Esophagus muscularis mucosa (tissue), 4 donors: ENCODE measurements around the gene RELCH. TPM values are rescaled to one million over a fixed set of nuclear protein-coding genes. Genes with fewer than 3 reads are reported as not detected.

Experiments used
- DNase-seq: peaks from one replicate; pipeline ENCODE4 v3.0.0-alpha.2; 2017; ENCODE audit errors: extremely low spot score
- H3K27ac ChIP-seq, 4 donors: fragments of 200-600 bp; sonication (generic); replicated peaks in 1 of 4; 1 replicate in 3 of 4; 2 replicates in 1 of 4; pipeline ENCODE4 v1.5.1; 2016 to 2019; ENCODE audit warnings: mild to moderate bottlenecking in 1 of 4
- H3K27me3 ChIP-seq, 4 donors: fragments of 200-600 bp; sonication (generic); one replicate each; pipeline versions ENCODE4 v1.5.1 to v1.6.0; 2016 to 2019
- H3K36me3 ChIP-seq, 4 donors: fragments of 200-600 bp; sonication (generic); one replicate each; pipeline ENCODE4 v1.5.1; 2016 to 2019
- H3K4me1 ChIP-seq, 4 donors: fragments of 200-600 bp; sonication (generic); one replicate each; pipeline ENCODE4 v1.5.1; 2016 to 2019
- H3K4me3 ChIP-seq, 4 donors: fragments of 200-600 bp; sonication (generic); 1 replicate in 2 of 4; 2 replicates in 2 of 4; pipeline ENCODE4 v1.5.1; 2016 to 2019; ENCODE audit warnings: mild to moderate bottlenecking in 4 of 4, moderate library complexity in 1 of 4
- H3K9me3 ChIP-seq, 4 donors: fragments of 200-600 bp; sonication (generic); 1 replicate in 3 of 4; 2 replicates in 1 of 4; pipeline ENCODE4 v1.5.1; 2016 to 2019
- EP300 ChIP-seq: sonication (generic); formaldehyde crosslinking; IDR thresholded peaks from one replicate; pipeline ENCODE4 v1.6.1; 2017; ENCODE audit warnings: antibody characterized with exemption
- POLR2A ChIP-seq: fragments of 450-650 bp; IDR thresholded peaks from one replicate; pipeline ENCODE4 v1.6.1; 2017; ENCODE audit warnings: antibody characterized with exemption, moderate library complexity, mild to moderate bottlenecking, low read depth
- POLR2AphosphoS5 ChIP-seq, 2 donors: sonication (generic); formaldehyde crosslinking; IDR thresholded peaks; one replicate each; pipeline ENCODE4 v1.6.1; 2017; ENCODE audit warnings: antibody characterized with exemption in 2 of 2
- WGBS: methylation state at CpG from one replicate; pipeline ENCODE4 v1.1.5; 2018; 5-methylcytosine and 5-hydroxymethylcytosine counted together
- intact Hi-C: fragments of 100-400 bp; cut with DNase I; formaldehyde crosslinking; loops from one replicate; pipeline ENCODE4 v1.15.1; 2023
- total RNA-seq, 4 donors: library from RNA; depleted of rRNA; stranded (reverse); fragments of >200 nt; gene quantifications; one replicate each; pipeline versions ENCODE4 v1.1.0 to v1.2.1, GENCODE V29; 2016
- TF ChIP-seq, protein P1 (sequence below), 3 experiments: fragments of 200-600 bp in 2 of 3; fragments of 450-650 bp in 1 of 3; sonication (generic) in 2 of 3; IDR thresholded peaks; one replicate each; pipeline ENCODE4 v1.5.1; 2017 to 2019; ENCODE audit warnings: antibody characterized with exemption in 3 of 3, mild to moderate bottlenecking in 2 of 3, moderate library complexity in 1 of 3

Gene RELCH
- total RNA-seq, 4 donors from 2014 or later, result 15.9 to 17.9 (median 17.5) TPM

DNA sequence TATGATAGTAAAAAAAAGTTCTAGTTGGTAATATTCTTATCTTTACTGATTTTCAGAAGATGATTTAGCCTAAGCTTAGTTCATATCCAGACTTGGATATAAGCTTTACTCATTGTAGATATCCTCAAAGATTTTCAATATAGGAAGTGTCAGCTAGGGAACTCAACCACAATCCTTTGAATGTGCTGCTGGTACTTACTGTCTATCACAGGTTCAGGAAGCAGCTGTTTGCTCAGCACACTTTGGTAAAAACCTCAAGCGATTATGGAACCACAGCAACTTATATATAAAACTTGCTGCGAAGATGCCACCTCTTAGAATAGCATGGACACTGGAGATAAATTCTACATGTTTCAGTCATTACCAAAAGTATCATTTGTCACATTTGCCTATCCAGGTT is 77.9 kb downstream of the RELCH start:
- intact Hi-C loops, result no loop called here
- no peak overlapping the region for H3K4me3 ChIP-seq
- H3K27ac ChIP-seq, result no peak overlapping the region
- H3K36me3 ChIP-seq, result peaks cover 30 to 80% (median 52%) of the 10 kb centered on the region in 4 donors
- H3K4me1 ChIP-seq, result no peaks in the 10 kb centered on the region
- no peak for DNase-seq
- H3K9me3 ChIP-seq, result no peaks in the 10 kb centered on the region
- no peaks in the 10 kb centered on the region for H3K27me3 ChIP-seq
- 89% methylated on average over 2 of the region's 2 CpGs for WGBS
- TF ChIP-seq EP300 (no peak), POLR2A (no peak), POLR2AphosphoS5 (IDR thresholded peaks at IDR 0.05) (no peak)
- TF ChIP-seq, protein P1, sequence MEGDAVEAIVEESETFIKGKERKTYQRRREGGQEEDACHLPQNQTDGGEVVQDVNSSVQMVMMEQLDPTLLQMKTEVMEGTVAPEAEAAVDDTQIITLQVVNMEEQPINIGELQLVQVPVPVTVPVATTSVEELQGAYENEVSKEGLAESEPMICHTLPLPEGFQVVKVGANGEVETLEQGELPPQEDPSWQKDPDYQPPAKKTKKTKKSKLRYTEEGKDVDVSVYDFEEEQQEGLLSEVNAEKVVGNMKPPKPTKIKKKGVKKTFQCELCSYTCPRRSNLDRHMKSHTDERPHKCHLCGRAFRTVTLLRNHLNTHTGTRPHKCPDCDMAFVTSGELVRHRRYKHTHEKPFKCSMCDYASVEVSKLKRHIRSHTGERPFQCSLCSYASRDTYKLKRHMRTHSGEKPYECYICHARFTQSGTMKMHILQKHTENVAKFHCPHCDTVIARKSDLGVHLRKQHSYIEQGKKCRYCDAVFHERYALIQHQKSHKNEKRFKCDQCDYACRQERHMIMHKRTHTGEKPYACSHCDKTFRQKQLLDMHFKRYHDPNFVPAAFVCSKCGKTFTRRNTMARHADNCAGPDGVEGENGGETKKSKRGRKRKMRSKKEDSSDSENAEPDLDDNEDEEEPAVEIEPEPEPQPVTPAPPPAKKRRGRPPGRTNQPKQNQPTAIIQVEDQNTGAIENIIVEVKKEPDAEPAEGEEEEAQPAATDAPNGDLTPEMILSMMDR (IDR thresholded peaks at IDR 0.05), result no peak

DNA sequence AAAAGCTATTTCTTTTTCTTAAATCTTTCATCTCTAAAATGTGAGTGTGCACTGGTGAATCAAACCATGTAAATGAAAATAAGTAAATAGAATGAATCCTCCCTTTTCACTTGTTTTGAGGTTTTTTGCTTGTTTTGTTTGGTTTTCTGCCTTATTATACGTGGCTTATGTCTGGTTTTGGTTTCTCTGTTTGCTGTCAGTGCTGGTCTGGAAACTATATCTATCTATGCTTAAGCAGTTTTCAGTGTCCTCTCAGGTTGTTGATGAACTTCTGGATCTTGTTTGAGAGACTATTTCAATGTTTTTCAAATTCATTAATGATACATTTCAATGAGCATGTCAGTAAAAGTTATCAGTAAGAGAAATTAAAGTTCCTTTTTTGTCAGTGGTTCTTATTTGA is 90.0 kb downstream of the RELCH start:
- H3K27me3 ChIP-seq, result no peaks in the 10 kb centered on the region
- no peak for TF ChIP-seq POLR2AphosphoS5 (IDR thresholded peaks at IDR 0.05)
- TF ChIP-seq POLR2A, result no peak
- no peaks in the 10 kb centered on the region for H3K9me3 ChIP-seq
- no peak overlapping the region for H3K4me3 ChIP-seq
- H3K4me1 ChIP-seq, result peaks cover 1 to 15% (median 5%) of the 10 kb centered on the region in 4 donors
- H3K36me3 ChIP-seq, result peaks cover 9 to 36% (median 11%) of the 10 kb centered on the region in 4 donors
- H3K27ac ChIP-seq, result no peak overlapping the region
- 89% methylated on average over 1 of the region's 1 CpG for WGBS
- no peak for DNase-seq
- intact Hi-C loops, result no loop called here

DNA sequence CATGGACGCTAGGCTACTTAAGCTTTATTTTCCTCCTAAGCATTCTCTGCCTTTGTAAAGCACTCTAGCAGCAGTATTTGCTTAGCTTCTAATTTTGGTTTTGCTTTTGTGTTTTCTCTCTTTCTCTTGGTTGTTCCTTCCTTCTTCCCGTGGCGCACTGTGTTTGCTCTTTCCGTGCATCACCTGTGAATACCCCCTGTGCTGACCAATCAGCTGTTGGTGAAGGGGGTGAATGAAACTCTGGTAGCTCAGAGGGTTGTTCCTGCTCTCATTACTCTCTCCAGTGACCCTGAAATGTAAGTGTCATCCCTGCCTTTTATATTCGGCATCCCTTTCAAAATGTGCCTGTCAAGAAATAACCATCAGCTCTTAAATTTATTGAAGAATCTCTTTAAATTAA is 92.5 kb downstream of the RELCH start:
- no peaks in the 10 kb centered on the region for H3K9me3 ChIP-seq

DNA sequence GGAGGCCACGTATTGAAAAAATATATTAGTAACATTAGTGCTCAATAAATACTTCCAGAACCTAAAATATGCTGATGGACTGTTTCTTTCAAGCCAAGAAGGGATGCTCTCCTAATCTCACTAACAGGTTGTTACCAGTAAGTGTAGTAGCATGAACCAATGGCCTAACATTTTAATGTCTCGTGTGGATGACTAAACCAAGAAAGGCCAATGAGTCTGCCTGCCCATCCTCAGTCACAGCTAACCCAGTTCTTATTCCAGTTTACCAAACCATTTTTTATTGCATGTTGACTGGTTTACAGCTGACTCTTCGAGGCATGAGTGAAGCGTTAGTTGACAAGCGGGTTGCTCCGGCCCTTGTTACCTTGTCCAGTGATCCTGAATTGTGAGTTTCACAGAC is 93.0 kb downstream of the RELCH start:
- TF ChIP-seq EP300, result no peak
- TF ChIP-seq POLR2A, result no peak
- no peak for TF ChIP-seq POLR2AphosphoS5 (IDR thresholded peaks at IDR 0.05)
- TF ChIP-seq, protein P1 (IDR thresholded peaks at IDR 0.05), result no peak
- intact Hi-C loops, result no loop called here
- no peaks in the 10 kb centered on the region for H3K9me3 ChIP-seq
- no peak overlapping the region for H3K27ac ChIP-seq
- no peak overlapping the region for H3K4me3 ChIP-seq
- peaks cover 6 to 20% (median 10%) of the 10 kb centered on the region in 4 donors for H3K4me1 ChIP-seq
- peaks cover 4 to 40% (median 10%) of the 10 kb centered on the region in 4 donors for H3K36me3 ChIP-seq
- 96% methylated on average over 6 of the region's 6 CpGs for WGBS
- no peak for DNase-seq
- H3K27me3 ChIP-seq, result no peaks in the 10 kb centered on the region

More for the DNA sequence above, 92.5 kb downstream of the RELCH start:
- 70% methylated on average over 5 of the region's 5 CpGs for WGBS
- Histone ChIP-seq H3K4me1 (peaks cover 6 to 20% (median 10%) of the 10 kb centered on the region in 4 donors), H3K27ac (no peak overlapping the region), H3K4me3 (no peak overlapping the region), H3K36me3 (peaks cover 9 to 43% (median 15%) of the 10 kb centered on the region in 4 donors), H3K27me3 (no peaks in the 10 kb centered on the region)
- TF ChIP-seq, protein P1 (IDR thresholded peaks at IDR 0.05), result no peak
- TF ChIP-seq POLR2A (no peak), POLR2AphosphoS5 (IDR thresholded peaks at IDR 0.05) (no peak), EP300 (no peak)
- no peak for DNase-seq
- intact Hi-C loops, result no loop called here

DNA sequence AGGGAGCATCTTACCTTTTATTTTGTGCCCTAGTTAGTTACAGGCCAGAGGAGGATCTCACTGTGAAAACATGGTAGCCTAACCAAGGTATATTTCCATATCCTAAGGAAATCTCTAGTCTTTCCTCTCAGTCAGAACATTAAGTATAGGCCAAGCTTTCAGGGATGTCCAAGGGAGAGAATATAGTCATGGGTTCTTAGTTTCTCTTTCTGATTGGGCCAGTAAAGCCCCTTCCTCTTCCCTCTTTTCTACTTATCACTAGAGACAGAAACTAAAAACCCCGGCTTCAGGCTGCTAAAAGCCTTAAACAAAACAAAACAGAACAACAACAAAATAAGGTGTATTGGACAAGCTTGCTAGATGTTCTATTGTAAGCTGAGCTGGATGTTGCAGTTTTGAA is 93.7 kb downstream of the RELCH start:
- no peak overlapping the region for H3K27ac ChIP-seq
- H3K36me3 ChIP-seq, result peaks cover 0 to 43% (median 12%) of the 10 kb centered on the region in 4 donors
- WGBS, result 95% methylated on average over 1 of the region's 1 CpG

More for the DNA sequence above, 93.7 kb downstream of the RELCH start:
- H3K27me3 ChIP-seq, result no peaks in the 10 kb centered on the region
- DNase-seq, result no peak
- TF ChIP-seq, protein P1 (IDR thresholded peaks at IDR 0.05), result no peak
- TF ChIP-seq EP300, result no peak
- TF ChIP-seq POLR2A, result no peak
- no peak for TF ChIP-seq POLR2AphosphoS5 (IDR thresholded peaks at IDR 0.05)
- no peaks in the 10 kb centered on the region for H3K9me3 ChIP-seq
- H3K4me1 ChIP-seq, result peaks cover 6 to 20% (median 10%) of the 10 kb centered on the region in 4 donors
- intact Hi-C loops, result no loop called here
- no peak overlapping the region for H3K4me3 ChIP-seq
